Adrenal gland (tissue), 5 donors: ENCODE results near the gene RBM4B.

Experiments
- CTCF ChIP-seq, 6 experiments: fragments of 450-650 bp in 4 of 6; fragments of 200-600 bp in 2 of 6; sonication (generic) in 1 of 6; IDR thresholded peaks; 1 replicate in 5 of 6; 2 replicates in 1 of 6; pipeline versions ENCODE4 v1.5.1 to v1.8.0; 2016 to 2021; ENCODE audit warnings: antibody characterized with exemption in 6 of 6, mild to moderate bottlenecking in 2 of 6, moderate library complexity in 1 of 6
- POLR2A ChIP-seq, 2 donors: fragments of 450-650 bp; IDR thresholded peaks; one replicate each; pipeline ENCODE4 v1.6.1; 2017; ENCODE audit warnings: antibody characterized with exemption in 2 of 2, mild to moderate bottlenecking in 2 of 2, moderate library complexity in 1 of 2
- donor health status: DM: no; HTN: no; CAD: no.

- TF ChIP-seq POLR2A (IDR thresholded peaks at IDR 0.05), result no peak
- no peak for TF ChIP-seq CTCF (IDR thresholded peaks at IDR 0.05)
Measured at GRCh38 chr11:66719111-66719872, 41.6 kb upstream of the RBM4B start.
